KMS-11 (cell line): ENCODE data around the gene IL17RA.

ENCODE experiments used
- H2AFZ ChIP-seq: fragments of 200-600 bp; sonication (generic); 2 replicates; pipeline ENCODE4 v1.6.1; 2016; ENCODE audit warnings: antibody characterized with exemption, mixed run types, low read depth
- H3K27ac ChIP-seq: fragments of 200-600 bp; sonication (generic); 2 replicates; pipeline ENCODE4 v1.6.1; 2016; ENCODE audit warnings: mild to moderate bottlenecking, mixed run types
- H3K27me3 ChIP-seq: fragments of 200-600 bp; sonication (generic); 2 replicates; pipeline ENCODE4 v1.6.1; 2017; ENCODE audit warnings: mild to moderate bottlenecking, low read depth, mixed run types, moderate library complexity; ENCODE audit not compliant: insufficient read depth
- H3K36me3 ChIP-seq: fragments of 200-600 bp; sonication (generic); 2 replicates; pipeline ENCODE4 v1.6.1; 2017; ENCODE audit warnings: mild to moderate bottlenecking, mixed run types; ENCODE audit not compliant: insufficient read depth
- H3K4me1 ChIP-seq: fragments of 200-600 bp; sonication (generic); 2 replicates; pipeline ENCODE4 v1.6.1; 2016; ENCODE audit warnings: mild to moderate bottlenecking, low read depth, mixed run types; ENCODE audit not compliant: poor library complexity, severe bottlenecking
- H3K4me2 ChIP-seq: fragments of 200-600 bp; sonication (generic); 2 replicates; pipeline ENCODE4 v1.7.0; 2016; ENCODE audit warnings: mild to moderate bottlenecking, mixed run types
- H3K4me3 ChIP-seq: fragments of 200-600 bp; sonication (generic); IDR thresholded peaks from 2 replicates; pipeline ENCODE4 v1.6.1; 2017; ENCODE audit warnings: low read depth, low read length, mixed read lengths; ENCODE audit not compliant: insufficient read depth
- H3K79me2 ChIP-seq: fragments of 200-600 bp; sonication (generic); 2 replicates; pipeline ENCODE4 v1.6.1; 2016; ENCODE audit warnings: low read depth, mixed run types; ENCODE audit not compliant: insufficient read depth
- H3K9ac ChIP-seq: fragments of 200-600 bp; sonication (generic); 2 replicates; pipeline ENCODE4 v1.6.1; 2016; ENCODE audit warnings: mild to moderate bottlenecking, mixed run types
- H4K20me1 ChIP-seq: fragments of 200-600 bp; sonication (generic); 2 replicates; pipeline ENCODE4 v1.6.1; 2016; ENCODE audit warnings: mild to moderate bottlenecking, mixed run types; ENCODE audit not compliant: insufficient read depth
- CTCF ChIP-seq: fragments of 200-600 bp; sonication (generic); conservative IDR thresholded peaks from 2 replicates; pipeline ENCODE4 v1.6.1; 2017; ENCODE audit warnings: low read depth, mild to moderate bottlenecking, antibody characterized with exemption, low read length, moderate library complexity, mixed read lengths

IL17RA gene

GRCh38 chr22:17109113-17109865 is 24.5 kb downstream of the IL17RA start:
- Histone ChIP-seq H4K20me1 (no peaks in the 10 kb centered on the region), H3K36me3 (no peaks in the 10 kb centered on the region)

GRCh38 chr22:17109976-17110375 is 25.2 kb downstream of the IL17RA start:
- no peak for TF ChIP-seq CTCF
- H3K4me3 ChIP-seq = no peak overlapping the region
- H2AFZ ChIP-seq = no peak overlapping the region
- no peaks in the 10 kb centered on the region for H3K79me2 ChIP-seq
- H3K27ac ChIP-seq = no peak overlapping the region
- no peaks in the 10 kb centered on the region for H3K27me3 ChIP-seq
- no peak overlapping the region for H3K9ac ChIP-seq
- no peaks in the 10 kb centered on the region for H3K36me3 ChIP-seq
- no peaks in the 10 kb centered on the region for H3K4me1 ChIP-seq
- no peak overlapping the region for H3K4me2 ChIP-seq
- H4K20me1 ChIP-seq = no peaks in the 10 kb centered on the region

More at GRCh38 chr22:17109113-17109865, 24.5 kb downstream of the IL17RA start:
- Histone ChIP-seq H3K27me3 (no peaks in the 10 kb centered on the region), H3K4me1 (no peaks in the 10 kb centered on the region), H2AFZ (no peak overlapping the region), H3K9ac (no peak overlapping the region), H3K79me2 (no peaks in the 10 kb centered on the region), H3K27ac (no peak overlapping the region), H3K4me2 (no peak overlapping the region), H3K4me3 (no peak overlapping the region)
- no peak for TF ChIP-seq CTCF

GRCh38 chr22:17110791-17111550 is 26.2 kb downstream of the IL17RA start:
- Histone ChIP-seq H3K27ac (no peak overlapping the region), H3K79me2 (no peaks in the 10 kb centered on the region), H3K9ac (no peak overlapping the region), H3K4me2 (no peak overlapping the region), H3K4me3 (no peak overlapping the region), H3K27me3 (no peaks in the 10 kb centered on the region), H4K20me1 (no peaks in the 10 kb centered on the region), H2AFZ (no peak overlapping the region), H3K36me3 (no peaks in the 10 kb centered on the region), H3K4me1 (no peaks in the 10 kb centered on the region)
- TF ChIP-seq CTCF = no peak

GRCh38 chr22:17112491-17113042 is 27.8 kb downstream of the IL17RA start:
- Histone ChIP-seq H2AFZ (no peak overlapping the region), H3K4me3 (no peak overlapping the region), H3K4me2 (no peak overlapping the region), H3K4me1 (peaks cover under 1% of the 10 kb centered on the region), H3K36me3 (no peaks in the 10 kb centered on the region), H3K9ac (no peak overlapping the region), H3K27me3 (no peaks in the 10 kb centered on the region), H3K27ac (no peak overlapping the region), H3K79me2 (no peaks in the 10 kb centered on the region), H4K20me1 (no peaks in the 10 kb centered on the region)
- TF ChIP-seq CTCF = no peak
